ENCODE data around the gene PRH2. TPM values are rescaled to one million over a fixed set of nuclear protein-coding genes. Genes with fewer than 3 reads are reported as not detected.

Gene PRH2
- total and polyA plus RNA-seq, 3 donors from 2014 or later: 1.2 to 6.5 (median 1.3) TPM

- Histone ChIP-seq H3K4me1 (no peaks in the 10 kb centered on the region), H3K27me3 (no peaks in the 10 kb centered on the region), H3K9me3 (no peaks in the 10 kb centered on the region), H3K36me3 (ENCODE audit: low read depth, missing control alignments) (no peaks in the 10 kb centered on the region), H3K27ac (no peak overlapping the region), H3K4me3 (no peak overlapping the region)
- intact Hi-C loops (cut with DNase I; ENCODE audit: low total_unique reads): no loop called here
- WGBS, 2 donors: 92 to 100% methylated on average over 1 of the region's 1 CpG
- TF ChIP-seq POLR2A (IDR thresholded peaks at IDR 0.05) (no peak), CTCF (IDR thresholded peaks at IDR 0.05) (no peak)
- DNase-seq: no peak
Measured at GRCh38 chr12:10900530-10900929, 28.5 kb upstream of the PRH2 start.

GRCh38 chr12:10900972-10901371 lies 28.1 kb upstream of the PRH2 start:
- Histone ChIP-seq H3K4me3 (no peak overlapping the region), H3K9me3 (no peaks in the 10 kb centered on the region), H3K27me3 (no peaks in the 10 kb centered on the region), H3K27ac (no peak overlapping the region), H3K4me1 (no peaks in the 10 kb centered on the region), H3K36me3 (ENCODE audit: low read depth, missing control alignments) (no peaks in the 10 kb centered on the region)
- no peak for DNase-seq
- 93 to 100% methylated on average over 1 of the region's 1 CpG for WGBS, 2 donors
- intact Hi-C loops (cut with DNase I; ENCODE audit: low total_unique reads): no loop called here
- TF ChIP-seq CTCF (IDR thresholded peaks at IDR 0.05): no peak
- TF ChIP-seq POLR2A (IDR thresholded peaks at IDR 0.05): no peak

GRCh38 chr12:10901427-10901826 lies 27.6 kb upstream of the PRH2 start:
- no peak for DNase-seq
- Histone ChIP-seq H3K4me3 (no peak overlapping the region), H3K9me3 (no peaks in the 10 kb centered on the region), H3K27ac (no peak overlapping the region), H3K4me1 (no peaks in the 10 kb centered on the region), H3K27me3 (no peaks in the 10 kb centered on the region), H3K36me3 (ENCODE audit: low read depth, missing control alignments) (no peaks in the 10 kb centered on the region)
- intact Hi-C loops (cut with DNase I; ENCODE audit: low total_unique reads): no loop called here
- WGBS, 2 donors: 88 to 90% methylated on average over 1 of the region's 1 CpG
- TF ChIP-seq CTCF (IDR thresholded peaks at IDR 0.05) (no peak), POLR2A (IDR thresholded peaks at IDR 0.05) (no peak)

GRCh38 chr12:10904686-10905085 lies 24.4 kb upstream of the PRH2 start:
- Histone ChIP-seq H3K36me3 (ENCODE audit: low read depth, missing control alignments) (no peaks in the 10 kb centered on the region), H3K27me3 (no peaks in the 10 kb centered on the region), H3K4me1 (no peaks in the 10 kb centered on the region), H3K27ac (no peak overlapping the region), H3K9me3 (no peaks in the 10 kb centered on the region), H3K4me3 (no peak overlapping the region)
- intact Hi-C loops (cut with DNase I; ENCODE audit: low total_unique reads): no loop called here
- no peak for TF ChIP-seq CTCF (IDR thresholded peaks at IDR 0.05)
- TF ChIP-seq POLR2A (IDR thresholded peaks at IDR 0.05): no peak
- WGBS, 2 donors: 84 to 92% methylated on average over 4 of the region's 4 CpGs
- DNase-seq: no peak

GRCh38 chr12:10909462-10909861 lies 19.6 kb upstream of the PRH2 start, which contains the start of gene TAS2R13:
TSS of gene TAS2R13 (minus strand) at chr12:10909562. CDS start at chr12:10909298, 264 bp downstream.
- Histone ChIP-seq H3K4me3 (no peak within 1 kb of the TSS), H3K9me3 (no peaks in the 10 kb centered on the region), H3K27ac (no peak within 1 kb of the TSS), H3K27me3 (no peaks in the 10 kb centered on the region), H3K4me1 (no peaks in the 10 kb centered on the region), H3K36me3 (ENCODE audit: low read depth, missing control alignments) (no peaks in the 10 kb centered on the region)
- 88 to 100% methylated on average over 1 of the region's 1 CpG for WGBS, 2 donors
- intact Hi-C loops (cut with DNase I; ENCODE audit: low total_unique reads): no loop called here
- no peak for DNase-seq
- TF ChIP-seq CTCF (IDR thresholded peaks at IDR 0.05) (no peak), POLR2A (IDR thresholded peaks at IDR 0.05) (no peak)

Data from testis (tissue), 3 donors.